ENCODE data around the gene MYO1D.
A peak's percentile ranks its signal among the peaks of the same experiment; 100 is the strongest.
"Not testable (repeated sequence)": the region's sequence is repeated elsewhere in the genome, so short reads cannot be mapped to it uniquely, and the experiment has no call there.

MYO1D gene

DNA sequence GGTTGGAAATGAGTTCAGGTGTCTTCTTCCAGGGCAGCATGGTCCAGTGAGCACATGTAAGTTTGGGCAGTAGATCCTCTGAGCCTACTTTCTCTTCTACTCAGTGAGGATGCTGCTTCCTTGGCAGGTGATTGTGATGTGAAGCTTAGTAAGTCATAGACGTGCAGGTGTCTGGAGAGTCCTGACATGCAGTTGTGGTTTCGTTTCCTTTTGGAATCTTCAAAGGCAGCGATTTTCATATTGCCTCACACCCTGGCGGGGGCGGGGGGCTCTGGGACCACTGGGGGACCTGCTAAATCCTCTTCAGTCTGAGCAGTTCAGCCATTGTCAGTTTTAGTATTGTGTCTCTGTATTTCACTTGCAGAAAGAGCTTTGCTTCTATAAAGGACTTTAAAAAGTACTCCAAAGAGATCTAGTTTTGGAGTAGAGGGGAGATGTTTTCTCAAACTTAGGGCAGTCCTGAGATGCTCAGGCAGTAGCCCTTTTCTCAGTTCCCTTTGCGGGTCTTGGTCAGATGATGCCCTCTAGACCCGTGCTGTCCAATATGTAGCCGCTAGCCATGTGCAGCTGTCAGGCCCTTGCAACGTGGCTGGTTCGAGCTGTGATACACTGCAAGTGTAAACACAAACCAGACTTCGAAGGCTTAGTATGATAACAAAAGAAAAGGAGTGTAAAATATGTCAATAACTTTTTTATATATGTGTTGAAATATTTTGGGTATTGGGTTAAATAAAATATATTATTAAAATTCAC, 394.2 kb downstream of the MYO1D start:
- no peak for DNase-seq

DNA sequence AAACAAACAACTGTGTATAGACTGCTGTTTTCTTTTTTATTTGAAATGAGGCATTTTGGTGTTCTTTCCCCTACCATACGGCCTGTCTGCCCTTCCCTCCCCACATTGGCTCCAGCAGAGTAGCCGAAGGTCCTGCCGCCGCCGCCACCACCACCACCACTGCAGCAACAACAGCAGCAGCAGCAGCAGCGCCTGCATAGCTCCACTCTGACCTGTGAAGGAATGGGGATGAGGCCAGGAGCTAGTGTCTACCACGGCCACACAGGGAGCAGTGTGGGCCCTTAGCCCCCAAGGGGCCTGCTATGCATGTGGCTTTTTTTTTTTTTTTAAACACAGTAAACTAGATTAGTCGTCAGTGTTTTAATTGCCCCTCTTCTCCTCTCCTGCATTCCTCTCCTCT, 395.7 kb downstream of the MYO1D start:
- no peak for DNase-seq

DNA sequence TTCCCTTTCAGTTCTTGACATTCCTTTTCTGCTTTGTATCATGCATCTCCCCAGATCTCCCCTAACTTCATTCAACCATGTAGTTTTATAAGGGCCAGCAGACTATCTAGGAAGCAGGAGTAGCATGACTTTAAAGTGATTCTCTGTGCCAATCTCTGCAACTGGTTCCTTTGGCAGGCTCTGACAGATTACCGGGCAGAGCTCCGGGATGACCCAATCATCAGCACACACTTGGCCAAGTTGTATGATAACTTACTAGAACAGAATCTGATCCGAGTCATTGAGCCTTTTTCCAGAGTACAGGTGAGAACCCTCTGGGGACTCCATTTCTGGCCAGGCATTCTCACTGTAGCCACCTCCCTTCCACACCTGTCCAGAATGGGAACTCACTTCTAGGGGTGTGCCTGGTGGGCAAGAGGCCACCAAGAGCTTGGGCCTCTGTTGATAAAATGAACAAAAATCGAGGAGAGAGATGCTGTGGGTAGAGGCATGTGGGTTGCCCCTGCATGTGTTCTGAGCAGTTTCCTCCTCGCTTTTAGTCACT, 397.8 kb downstream of the MYO1D start:
- DNase-seq: no peak

DNA sequence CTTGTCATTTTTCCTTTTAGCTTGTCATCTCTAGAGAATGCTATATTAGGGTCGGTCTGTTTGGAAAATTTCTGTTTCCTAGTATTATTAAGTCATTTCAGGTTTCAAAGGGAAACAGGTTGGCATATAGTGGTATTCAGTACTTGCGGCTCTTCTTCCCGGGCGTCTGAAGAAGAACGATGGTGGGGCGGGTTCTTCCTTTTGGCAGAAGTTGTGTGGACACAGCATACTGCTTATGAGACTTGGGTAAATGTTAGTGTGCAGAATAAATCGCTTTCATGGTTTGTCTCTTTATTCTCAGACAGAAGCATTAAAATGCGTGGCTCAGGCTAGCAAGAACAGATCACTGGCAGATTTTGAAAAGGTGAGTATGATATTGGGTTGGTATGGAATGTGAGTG, 399.7 kb downstream of the MYO1D start:
- DNase-seq: no peak

DNA sequence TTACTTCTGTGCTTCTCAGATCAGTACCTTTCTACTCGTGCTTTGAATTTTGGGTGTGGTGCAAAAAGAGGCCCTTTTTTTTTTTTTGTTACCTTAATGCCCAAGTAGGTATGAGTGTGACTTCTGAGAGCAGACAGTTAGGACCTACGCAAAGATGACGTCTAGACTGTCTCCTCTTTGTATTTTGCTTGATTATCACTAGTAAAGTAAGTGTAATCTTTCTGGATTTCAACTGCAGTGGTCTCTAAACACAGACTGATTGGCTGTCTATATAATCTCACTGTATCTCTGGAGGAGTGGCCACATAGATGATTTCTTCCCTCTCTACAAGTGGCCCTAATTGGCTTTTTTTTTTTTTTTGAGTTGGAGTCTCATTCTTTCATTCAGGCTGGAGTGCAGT, 401.7 kb downstream of the MYO1D start:
- no peak for DNase-seq

DNA sequence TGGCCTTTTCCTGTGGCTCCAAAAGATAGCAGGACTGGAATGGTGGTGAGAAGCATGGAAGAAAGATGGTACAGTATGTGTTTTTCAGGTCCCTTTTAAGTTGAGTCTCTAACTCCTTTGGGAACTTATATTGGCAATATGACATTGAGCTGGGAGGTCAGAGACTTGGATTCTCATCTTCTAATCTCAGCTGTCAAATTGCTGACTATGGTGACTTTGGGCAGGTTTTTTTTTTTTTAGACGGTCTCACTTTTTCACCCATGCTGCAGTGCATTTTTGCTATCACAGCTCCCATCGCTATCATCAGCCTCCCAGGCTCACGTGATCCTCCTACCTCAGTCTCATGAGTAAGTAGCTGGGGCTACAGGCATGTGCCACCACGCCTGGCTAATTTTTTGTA, 405.3 kb downstream of the MYO1D start:
- DNase-seq: no peak

DNA sequence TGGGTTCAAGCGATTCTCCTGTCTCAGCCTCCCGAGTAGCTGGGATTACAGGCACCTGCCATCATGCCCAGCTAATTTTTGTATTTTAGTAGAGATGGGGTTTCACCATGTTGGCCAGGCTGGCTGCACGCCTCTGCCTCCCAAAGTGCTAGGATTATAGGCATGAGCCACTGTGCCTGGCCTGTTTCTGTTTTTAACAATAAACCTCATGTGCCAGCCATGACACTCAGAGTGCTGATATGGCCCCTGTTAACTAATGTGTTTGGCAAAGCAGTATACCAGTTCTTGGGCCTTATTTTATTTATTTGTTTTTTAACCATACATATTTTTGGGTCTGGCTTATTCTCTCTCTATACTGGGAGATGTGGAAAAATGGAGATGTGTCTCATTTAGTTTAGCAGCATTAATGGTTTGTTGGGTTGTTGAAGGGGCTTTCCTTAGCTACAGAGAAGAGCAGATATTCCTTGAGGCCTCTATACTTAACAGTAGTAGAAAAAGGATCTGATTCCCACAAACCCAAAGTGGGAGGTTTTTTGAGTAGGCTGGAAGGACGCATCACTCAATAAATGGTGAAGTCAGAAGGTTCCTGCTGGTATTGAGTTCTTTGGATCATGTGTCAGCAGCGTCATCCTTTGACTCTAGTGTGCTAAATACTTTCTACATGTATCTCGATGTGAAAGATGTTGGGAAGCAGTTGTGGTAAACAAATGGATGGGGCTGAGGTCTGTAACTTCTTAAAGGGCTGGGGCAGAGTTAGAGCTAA, 406.3 kb downstream of the MYO1D start:
- DNase-seq: no peak

DNA sequence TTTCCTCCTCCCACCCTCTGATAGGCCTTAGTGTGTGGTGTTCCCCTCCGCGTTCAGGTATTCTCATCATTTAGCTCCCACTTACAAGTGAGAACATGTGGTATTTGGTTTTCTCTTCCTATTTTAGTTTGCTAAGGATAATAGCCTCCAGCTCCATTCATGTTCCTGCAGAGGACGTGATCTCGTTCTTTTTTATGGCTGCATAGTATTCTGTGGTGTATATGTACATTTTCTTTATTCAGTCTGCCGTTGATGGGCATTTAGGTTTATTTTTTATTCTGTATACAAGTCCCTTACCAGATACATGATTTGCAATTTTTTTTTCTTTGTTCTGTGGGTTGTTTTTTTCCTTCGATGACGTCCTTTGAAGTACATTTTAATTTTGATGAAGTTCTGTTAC, 409.0 kb downstream of the MYO1D start:
- DNase-seq: no peak

DNA sequence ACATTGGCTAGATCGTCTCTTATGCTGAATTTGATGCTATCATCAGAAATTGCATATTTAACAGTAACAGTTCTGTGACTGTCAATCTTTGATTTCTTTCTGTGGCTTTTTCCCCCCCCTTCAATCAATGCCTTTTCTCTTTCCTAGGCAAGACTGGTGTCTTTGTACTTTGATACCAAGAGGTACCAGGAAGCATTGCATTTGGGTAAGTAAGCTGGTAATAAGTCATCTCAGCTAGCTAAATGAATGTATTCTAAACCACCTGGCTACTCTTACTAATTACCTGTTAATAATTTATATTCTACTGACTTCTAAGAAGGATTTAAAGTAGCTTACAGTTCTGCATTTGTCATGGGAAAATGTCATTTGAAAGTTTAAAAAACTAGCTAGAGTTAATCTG, 412.6 kb downstream of the MYO1D start:
- no peak for DNase-seq

DNA sequence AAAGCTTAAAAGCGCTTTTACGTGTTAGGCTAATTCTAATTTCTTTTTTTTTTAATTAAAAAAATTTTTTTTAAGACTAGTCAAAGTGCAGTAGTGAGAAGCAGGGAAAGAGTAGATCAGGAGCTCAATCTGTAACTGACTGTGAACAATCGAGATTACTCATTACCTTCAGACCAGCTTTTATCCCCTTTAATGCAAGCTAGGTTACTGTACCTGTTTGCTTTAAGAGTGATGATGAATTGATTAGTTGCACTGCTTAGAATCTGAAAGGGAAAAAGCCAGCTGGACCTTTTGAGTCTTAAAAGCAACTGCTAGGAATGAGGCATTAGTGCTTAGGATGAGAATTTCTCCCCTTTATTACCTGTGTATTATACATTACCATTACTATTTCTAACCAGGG, 413.6 kb downstream of the MYO1D start:
- no peak for DNase-seq

DNA sequence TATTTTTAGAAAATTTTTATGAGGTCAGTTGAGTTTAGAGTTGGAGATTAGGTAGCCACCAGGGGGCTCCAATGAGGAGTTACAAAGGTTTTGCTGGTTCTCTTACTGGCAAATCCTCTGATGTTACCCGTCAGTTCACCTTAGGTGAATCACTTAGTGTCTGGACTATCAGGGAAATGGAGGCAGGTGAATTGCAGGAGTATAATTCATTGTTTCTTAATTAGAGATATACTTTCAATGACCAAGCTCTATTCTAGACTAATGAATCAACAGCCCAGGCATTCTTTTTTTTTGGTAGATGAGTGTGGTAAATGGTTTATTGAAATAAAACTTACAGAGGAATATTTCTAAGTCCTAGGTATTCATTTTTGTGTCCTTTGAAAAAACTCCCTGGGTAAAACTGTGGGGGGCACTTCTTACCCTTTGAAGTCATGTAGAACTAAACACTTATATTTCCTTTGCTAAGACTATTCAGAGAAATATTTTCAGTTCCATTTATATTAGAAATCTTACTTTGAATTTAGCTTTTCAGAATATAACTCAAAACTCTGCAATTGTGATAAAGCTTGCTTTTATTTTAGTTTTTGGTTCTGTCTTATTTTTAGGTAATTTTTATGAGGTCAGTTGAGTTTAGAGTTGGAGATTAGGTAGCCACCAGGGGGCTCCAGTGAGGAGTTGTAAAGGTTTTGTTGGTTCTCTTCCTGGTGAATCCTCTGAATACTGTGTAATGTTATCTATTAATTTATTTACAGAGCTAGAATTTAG, 414.9 kb downstream of the MYO1D start:
- peak; percentile 83 for DNase-seq

DNA sequence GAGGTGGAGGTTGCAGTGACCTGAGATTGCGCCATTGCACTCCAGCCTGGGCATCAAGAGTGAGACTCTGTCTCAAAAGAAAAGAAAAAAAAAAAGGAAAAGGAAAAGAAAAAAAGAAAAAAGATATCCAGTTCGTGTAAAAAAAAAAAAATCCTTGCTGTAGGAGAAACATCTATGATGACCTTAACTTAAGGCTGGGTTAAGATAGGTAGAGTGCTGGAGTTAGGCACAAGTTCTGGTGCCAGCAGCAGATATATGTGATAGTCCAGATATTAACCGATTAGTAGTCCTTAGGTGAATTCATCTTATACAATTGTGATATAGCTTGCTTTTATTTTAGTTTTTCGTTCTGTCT, 415.4 kb downstream of the MYO1D start:
- no peak for DNase-seq

DNA sequence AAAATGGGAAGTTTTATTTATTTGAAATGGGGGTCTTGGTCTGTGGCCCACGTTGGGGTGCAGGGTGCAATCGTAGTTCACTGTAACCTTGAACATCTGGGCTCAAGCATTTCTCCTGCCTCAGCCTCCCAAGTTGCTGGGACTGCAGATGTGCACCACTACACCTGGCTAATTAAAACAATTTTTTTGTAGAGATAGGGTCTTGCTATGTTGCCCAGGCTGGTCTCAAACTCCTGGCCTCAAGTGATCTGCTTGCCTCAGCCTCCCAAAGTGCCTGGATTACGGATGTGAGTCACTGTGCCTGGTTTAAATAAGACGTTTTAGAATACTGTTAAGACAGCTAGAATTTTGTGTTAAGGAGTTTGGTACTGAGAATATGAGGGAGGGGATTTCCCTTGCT, 416.9 kb downstream of the MYO1D start:
- DNase-seq: no peak

DNA sequence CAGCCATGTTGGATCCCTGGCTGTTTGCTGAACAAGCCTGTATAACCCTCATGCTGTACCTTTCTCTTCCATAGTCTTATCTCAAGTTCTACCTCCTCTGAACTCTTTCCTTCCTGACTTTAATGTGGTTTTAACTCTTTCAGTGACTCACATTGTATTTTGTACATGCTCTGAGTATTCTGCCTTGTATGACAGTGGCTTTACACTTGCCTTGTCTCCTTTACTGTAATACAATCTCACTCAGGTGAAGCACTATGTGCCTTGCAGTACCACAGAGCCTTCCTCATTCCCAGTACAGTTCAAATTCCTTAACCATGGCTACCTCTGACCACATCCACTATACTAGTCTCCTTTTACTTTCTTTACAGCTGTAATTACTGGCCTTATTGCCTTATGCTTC, 418.6 kb downstream of the MYO1D start:
- no peak for DNase-seq

DNA sequence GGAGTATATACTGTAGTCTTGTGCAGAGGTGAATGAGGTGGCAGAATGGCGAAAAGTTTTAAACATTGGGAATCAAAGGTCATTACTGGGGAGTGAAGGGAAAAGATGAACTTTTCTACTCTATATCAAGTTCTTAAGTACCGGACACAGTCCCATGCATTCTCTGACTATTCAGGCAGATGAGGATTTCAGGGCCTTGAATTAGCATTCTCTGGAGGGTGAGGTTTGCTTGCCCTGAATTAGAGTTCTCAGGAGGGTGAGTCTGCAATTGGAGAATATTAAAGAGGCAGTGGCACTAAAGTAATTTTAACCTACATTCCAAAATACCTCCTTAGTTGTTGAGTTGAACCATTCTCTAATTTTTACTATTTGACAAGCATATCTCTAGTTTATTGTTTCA, 423.6 kb downstream of the MYO1D start:
- no peak for DNase-seq

DNA sequence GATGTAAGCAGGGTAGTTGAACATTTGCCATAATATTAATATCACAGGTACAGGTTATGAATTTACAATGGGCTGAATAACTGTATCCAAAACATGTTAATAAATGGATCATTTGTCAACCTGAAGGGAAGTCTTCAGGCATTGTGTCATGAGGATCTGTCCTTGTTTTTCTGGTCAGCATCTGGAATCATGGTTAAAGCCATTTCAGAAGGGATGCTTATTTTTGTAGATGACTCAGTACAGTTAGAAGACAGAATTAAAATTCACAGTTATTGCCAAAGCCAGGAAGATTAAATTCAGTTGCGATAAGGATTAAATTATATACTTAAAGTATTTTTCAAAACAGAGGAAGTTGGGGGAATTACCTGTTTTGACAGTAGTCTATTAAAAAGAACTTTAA, 424.6 kb downstream of the MYO1D start:
- no peak for DNase-seq

DNA sequence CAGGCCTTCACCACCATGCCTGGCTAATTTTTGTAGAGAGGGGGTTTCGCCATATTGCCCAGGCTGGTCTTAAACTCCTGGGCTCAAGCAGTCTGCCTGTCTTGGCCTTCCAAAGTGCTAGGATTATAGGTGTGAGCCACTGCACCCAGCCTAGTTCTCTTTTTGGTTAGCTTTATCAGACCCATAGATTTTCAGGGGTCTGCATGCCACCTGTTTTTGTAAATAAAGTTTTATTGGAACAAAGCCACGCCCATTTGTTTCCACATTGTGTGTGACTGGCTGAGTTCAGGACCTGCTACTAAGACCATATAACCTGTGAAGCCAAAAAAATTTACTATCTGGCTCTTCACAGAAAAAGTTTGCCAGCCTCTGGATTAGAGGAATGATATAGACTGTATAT, 425.0 kb downstream of the MYO1D start:
- no peak for DNase-seq

DNA sequence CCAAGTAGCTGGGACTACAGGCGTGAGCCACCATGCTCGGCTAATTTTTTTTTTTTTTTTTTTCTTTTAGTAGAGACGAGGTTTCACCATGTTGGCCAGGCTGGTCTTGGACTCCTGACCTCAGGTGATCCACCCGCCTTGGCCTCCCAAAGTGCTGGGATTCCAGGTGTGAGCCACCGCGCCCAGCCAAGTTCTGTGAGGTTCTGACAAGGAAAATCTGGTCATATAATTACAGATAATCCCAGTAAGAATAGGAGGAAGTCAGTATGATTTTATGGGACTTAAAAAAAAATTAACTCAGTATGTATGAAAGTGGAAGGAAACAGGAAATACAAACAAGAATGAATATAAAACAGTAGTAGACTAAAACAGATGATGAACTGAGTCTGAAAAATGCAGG, 426.5 kb downstream of the MYO1D start:
- DNase-seq: not testable (repeated sequence)

DNA sequence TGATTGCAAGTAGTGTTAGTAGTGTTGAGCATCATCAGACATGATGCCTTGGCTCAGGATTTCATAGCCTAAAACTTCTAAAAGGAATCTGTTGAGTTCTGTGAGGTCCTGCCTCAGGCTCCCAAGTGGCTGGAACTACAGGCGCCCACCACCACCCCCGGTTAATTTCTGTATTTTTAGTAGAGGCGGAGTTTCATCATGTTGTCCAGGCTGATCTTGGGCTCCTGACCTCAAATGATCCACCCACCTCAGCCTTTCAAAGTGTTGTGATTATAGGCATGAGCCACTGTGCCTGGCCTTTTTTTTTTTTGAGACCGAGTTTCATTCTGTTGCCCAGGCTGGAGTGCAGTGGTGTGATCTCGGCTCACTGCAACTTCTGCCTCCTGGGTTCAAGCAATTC, 427.0 kb downstream of the MYO1D start:
- no peak for DNase-seq

DNA sequence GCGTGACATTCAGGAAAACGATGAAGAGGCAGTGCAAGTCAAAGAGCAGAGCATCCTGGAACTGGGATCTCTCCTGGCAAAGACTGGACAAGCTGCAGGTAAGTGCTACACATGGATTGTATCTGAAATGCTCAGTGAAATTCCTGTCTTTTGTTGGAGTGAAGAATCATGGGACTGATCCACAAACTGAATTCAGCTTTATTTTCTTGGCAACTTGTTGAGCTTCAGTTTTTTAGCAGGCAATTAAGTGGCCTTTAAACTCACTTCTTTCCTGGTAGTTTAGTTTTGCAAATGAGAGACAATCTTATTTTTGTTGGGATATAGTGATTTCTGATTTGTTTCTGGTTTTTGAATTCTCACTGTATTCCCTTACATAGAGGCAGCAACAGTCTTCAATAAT, 430.0 kb downstream of the MYO1D start:
- no peak for DNase-seq

DNA sequence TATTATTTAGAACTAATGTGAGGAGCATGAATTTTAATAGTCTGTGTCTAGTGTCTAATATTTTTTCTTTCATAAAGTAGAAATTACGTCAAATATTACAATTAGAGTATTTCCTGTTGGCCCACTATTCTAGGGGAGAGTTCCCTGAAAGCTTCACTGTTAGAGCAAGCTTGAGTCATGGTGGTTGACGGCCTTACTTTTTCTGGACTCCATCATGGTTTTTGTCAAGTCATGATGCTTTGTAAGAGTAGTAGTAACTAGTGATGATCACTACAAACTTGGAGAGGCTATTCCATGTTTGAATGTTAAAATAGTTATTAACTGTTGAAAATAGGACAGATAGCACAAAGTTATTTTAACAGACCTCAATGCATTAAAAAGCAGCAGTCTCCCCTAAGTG, 431.0 kb downstream of the MYO1D start:
- no peak for DNase-seq

DNA sequence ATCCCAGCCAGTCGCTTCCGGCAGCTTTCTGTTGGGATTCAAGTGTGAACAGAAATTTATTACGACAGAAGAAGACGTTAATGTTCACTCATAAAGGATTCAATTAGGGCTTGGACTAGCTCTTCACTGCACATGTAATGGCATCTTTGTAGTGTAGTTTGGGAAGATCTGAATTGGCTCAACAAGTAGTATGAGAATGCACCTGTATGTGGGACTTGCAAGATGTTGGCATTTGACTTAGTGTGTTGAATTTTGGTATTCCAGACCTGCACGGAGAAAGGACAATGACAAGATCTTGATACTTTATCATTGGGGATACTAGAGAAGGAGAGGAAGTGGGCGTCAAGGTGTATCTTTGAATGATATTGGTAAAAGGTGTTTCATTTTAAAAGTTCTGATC, 431.4 kb downstream of the MYO1D start:
- no peak for DNase-seq

DNA sequence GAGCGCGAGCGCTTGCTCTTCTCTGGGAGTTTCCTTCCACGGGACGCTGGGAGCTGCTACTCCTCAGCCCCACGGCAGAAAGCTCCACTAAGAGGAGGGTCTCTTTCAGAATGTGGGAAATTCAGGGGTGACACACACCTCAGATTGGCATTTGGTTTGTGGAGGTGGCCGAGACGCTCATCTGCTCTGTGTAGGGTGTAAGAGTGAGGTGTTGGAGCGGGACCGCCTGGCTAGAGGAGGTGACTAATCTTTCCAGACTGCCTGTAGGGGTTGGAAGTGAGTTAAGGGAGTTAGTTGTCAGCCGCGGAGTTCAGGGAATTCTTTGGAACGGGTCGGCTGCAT, 431.9 kb downstream of the MYO1D start:
- DNase-seq: peak; percentile 57
